NCI-H1930 (cell line): ENCODE measurements around the gene UMAD1.

Source experiments
- DNase-seq, 2 experiments: peaks; one replicate each; lab custom pipeline; 2025; lab: John Stamatoyannopoulos, UW

The UMAD1 gene

DNA sequence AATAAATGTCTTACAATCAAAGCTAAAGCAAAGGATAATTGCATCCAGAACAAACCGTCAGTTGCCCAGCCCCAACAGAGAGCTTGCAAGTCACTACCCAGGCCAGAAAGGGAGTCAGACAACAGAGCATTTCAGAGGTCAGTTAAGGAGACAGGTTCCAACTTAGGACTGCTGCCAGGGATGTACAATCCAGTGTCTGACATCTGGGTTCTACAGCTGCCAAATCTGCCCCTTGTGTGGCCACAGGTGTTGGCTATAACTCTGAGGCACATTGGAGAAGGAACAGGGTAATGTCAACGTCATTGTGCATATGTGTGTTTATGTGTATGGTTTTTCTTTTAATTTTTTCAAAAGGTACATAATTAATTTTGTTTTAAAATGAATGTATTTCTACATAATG, 242.8 kb downstream of the UMAD1 start:
- DNase-seq = no peak

DNA sequence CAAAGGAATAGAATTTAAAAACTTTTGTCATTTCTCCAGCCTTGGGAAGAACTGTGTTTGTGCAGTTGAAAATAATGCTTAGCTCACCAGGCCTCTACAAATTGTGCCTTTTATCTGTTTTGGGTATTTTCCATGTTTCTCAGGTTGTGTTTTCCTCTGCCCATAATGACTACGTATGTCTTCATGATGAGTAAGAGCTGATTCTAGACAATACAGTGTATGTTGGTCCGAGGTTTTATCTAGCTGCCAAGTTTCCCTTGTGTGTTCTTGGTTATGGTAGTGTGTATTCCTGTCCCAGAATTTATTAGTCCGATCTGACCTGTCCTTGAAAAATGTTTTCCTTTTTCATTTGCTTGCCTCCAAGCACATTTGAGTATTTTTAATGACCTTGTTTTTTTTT, 244.3 kb downstream of the UMAD1 start:
- DNase-seq = no peak

DNA sequence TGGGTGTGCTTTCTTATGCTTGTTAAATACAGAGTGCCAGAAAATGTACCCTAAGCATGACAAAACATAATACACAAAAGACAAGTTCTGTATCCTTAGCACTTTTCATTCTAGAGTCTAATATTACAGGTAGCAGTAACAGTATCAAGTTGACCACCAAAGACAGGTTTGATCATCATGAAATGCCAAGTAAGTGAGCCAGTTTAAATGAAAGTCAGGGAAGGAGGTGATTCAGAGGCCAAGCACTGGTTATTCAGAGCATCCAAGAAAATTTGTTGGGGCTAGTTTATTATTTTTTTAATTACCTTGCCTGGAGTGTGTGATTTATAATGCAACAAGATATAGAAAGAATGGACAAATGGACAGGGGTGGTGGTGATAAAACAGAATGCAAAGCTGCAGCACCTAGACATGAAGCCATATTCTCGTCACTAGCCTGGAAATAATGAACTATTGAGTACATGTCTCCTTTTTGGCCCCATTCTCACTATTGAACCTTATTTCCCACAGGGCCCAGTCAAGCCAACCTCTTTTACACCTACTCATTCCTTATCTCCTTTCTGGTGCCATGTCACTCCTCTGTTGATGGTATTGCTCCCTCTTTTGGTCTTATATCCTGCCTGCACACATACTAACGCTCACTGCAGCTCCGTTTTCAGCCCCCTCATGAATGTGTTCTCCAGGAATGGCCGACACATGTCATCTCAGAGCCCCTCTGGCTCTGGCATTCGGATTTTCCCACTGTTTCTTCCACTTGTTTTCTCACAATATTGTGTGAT, 249.4 kb downstream of the UMAD1 start:
- DNase-seq = no peak

DNA sequence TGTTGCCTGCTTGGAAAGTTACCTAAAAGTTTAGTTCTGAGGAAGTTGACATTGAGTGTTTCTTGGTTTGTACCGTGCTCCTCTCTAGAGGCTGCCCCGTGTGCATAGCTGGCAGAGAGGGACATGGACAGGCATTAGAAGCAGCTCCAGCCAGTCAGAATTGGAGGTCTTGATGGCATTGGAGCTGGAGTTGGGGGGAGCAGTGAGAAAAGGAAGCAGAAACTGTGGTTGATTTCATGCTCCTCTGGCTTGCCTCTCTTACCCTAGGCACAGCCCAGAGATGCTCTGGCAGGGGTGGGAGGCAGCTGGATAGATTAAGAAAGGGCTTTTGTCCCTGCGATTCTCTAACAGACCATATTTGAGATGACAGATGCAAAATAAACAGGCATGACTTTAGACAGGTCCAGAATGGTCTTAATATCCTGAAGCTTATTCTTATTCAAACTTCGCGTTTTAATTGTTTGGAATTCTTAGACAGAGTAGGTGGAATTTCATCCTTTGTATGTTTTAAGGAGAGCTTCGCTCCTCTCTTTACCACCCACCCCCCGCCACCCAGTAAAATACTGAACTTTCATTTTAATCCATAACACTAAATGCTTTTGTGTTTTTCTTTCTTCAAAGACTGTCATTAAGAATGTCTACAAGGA, 254.6 kb downstream of the UMAD1 start:
- no peak for DNase-seq

DNA sequence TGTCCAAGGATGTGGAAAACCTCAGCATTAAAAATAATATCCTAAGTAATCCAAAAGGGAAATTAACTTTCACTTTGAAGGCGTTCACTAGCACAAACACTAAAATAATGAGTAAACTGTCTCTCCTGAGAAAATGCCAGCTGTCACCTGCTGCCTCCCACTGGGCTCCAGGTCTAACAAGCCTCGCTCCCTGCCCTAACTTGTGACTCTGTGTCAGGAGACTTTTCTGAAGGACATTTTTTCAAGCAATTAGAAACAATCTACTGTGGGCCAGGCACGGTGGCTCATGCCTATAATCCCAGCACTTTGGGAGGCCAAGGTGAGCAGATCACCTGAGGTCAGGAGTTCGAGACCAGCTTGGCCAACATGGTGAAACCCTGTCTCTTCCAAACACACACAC, 255.2 kb downstream of the UMAD1 start:
- DNase-seq = no peak

DNA sequence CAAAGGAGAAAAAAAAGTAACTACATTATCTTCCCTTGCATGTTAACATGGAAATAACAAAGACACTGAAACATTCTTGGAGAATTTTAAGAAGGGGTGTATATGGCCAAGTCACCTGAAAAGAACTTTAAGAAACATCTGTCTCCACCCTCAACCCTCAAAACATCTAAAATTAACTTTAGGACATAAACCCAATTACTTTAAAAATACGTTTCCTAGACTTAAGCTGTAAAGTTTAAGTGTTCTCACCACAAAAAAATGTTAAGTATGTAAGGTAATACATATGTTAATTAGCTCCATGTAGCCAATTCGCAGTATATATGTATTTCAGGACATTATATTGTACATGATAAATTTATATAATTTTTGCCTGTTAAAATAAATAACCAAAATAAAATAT, 257.0 kb downstream of the UMAD1 start:
- DNase-seq = no peak

DNA sequence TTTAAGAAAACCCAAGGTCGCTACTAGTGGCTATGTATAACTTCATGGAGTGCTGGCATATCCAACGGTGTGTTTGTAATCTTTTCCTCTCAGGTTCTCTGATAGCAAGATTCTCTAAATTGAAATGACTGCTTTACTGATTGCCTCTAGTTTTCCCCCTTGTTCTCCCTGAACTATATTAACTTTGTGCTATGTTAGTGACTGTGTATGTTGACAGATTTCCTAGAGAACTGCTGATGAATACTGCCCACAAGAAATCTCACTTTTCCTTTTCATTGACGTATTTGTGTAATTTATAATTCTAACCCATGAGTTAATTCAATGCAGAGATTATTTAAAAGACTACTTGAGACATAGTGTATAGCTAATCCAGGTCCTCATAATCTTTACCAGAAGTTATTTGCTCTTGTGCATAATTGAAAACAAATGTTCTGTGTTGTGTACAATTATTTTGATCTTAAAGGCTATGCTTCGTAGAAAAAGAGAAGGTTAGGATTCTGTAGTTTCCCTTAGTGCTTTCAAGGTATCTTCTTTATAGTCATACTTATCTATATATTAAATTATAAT, 257.5 kb downstream of the UMAD1 start:
- no peak for DNase-seq

DNA sequence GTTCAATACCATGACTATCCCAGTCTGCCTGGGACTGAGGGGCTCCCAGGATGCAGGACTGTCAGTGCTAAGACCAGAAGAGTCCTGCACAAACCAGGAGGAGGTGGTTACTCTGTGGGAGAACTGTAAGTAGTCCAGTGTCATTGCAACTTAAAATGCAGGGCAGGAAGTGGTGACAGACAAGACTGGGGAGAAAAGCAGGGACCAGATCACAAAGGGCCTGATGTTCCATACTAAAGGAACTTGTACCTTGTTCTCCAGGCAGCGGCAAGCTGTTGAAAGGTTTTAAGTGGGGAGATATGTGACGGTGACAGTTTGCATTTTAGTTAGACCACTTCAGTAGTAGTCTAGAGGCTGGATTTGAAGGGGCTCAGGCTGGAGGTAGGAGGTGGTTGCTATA, 262.3 kb downstream of the UMAD1 start:
- DNase-seq = no peak

DNA sequence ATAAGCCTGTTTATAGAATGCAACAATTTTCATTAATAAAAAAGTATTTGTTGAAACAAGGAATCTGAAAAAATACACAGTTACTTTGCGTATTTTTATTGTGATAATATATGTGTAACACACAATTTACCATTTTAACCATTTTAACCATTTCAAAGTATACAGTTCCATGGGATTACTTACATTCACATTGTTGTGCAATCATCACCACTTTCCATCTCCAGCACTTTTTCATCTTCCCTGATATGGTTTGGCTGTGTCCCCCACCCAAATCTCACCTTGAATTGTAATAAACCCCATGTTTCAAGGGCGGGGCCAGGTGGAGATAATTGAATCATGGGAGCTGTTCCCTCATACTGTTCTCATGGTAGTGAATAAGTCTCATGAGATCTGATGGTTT, 266.8 kb downstream of the UMAD1 start:
- DNase-seq = no peak

DNA sequence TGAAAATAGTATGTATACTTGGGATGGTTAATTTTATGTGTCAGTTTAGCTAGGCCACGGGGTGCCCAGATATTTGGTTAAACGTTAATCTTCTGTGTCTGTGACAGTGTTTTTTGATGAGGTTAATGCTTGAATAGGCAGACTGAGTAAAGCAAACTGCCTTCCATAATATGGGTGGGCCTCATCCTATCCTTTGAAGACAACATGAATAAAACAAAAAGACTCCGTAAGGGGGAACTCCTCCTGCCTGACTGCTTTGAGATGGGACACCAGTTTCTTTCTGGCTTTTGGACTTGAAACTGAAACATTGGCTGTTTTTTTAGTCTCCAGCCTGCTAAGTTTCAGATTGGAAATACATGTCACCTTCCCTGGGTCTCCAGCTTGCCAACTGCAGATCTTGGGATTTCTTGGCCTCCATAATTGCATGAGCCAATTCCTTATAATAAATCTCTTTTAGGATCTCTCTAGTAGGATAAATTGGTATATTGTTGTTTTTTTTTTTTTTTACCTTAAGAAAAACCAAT, 268.1 kb downstream of the UMAD1 start:
- no peak for DNase-seq

DNA sequence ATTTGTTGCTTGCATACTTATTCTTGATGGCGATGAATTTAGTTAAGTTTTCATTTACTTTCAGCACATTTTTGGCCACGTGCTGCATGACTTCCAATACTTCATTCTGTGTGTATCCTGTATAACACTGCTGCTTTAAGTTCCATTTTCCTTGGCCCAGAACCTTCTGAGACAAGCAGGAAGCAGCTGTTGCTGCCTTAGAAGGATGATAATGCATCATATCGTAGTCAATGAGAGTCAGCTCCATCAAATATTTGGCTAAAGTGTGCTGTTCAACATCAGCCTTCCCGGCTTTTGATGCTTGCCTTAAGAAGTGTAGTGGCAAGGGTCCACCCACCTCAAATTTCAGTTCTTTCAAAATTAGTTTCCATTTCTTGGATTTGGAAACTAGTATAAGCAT, 268.8 kb downstream of the UMAD1 start:
- DNase-seq = no peak

DNA sequence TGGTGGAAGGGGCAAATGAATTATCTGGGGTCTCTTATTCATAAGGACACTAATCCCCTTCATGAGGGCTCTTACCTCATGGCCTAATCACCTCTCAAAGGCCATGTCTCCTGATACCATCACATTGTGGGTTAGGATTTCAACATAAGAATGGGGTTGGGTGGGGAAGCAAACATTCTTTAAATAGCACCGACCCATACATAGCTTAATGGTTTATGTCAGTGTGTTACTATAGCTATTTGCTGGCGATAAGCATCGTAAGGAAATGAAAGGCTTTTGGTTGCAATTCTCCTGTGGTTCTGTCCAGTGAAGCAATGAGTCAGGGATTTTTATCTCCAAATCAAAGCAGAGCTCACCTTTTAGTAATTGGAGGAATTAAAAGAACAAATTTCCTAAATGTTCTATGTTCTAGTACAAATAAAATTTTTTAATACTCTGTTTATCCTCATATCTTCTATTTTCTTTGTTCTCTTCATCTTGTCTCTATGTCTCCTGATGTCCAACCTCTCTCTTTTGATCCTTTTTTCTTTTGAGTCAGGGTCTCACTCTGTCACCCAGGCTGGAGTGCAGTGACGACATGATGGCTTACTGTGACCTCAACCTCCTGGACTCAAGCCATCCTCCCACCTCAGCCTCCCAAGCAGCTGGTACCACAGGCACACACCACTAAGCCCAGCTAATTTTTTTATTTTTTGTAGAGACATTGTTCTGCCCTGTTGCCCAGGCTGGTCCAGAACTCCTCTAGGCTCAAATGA, 271.0 kb downstream of the UMAD1 start:
- DNase-seq = no peak

DNA sequence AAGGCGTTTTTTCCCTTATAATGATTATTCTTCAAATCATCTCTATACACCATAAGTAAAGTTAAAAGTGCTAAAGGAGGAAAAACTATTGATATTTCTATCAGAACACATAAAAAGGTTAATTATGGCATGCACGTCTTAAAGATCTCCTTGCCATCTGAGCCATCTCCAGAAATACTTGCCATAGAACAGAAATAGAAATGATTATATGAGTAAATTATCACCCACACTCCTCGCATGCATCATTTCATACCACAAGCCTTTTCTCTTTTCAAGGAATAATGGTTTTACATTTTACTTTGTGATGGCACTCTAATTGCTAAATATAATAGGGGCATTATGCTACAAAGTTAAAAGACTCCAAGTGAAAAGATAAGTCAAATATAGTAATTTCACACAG, 272.4 kb downstream of the UMAD1 start:
- no peak for DNase-seq

DNA sequence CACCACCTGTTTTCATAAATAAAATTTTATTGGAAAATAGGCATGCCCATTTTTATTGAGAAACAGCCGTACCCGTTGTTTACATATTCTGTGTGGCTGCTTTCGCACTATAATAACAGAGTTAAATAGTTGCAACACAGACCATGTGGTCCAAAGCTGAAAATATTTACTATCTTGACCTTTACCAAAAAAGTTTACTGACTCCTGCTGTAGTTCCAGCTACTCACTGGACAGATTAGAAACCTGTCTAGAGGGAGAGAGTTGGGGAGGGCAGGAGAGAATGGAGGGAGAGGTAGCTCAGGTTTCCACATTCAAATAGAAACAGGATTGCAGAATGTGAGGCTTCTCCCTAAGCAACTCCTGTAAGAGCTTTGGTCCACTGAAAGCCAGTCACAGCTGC, 273.0 kb downstream of the UMAD1 start:
- no peak for DNase-seq

DNA sequence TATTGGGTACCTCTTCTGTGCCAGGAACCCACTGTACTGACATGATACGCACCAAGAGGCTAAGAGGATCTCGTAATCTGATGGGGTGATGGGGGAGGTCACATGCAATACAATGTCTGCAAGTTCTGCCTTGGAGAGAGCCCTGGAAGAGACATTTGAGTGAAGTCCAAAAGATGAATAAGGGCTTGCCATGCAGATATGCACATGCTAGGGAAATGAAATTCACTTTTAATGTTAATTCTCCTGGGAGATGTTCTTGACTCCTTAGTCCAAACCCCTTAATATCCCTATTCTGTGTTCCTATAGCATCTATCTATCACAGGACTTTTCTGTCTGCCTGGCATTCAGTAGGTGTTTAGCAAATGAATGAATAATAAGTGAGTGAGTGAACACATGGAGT, 274.0 kb downstream of the UMAD1 start:
- DNase-seq = no peak

DNA sequence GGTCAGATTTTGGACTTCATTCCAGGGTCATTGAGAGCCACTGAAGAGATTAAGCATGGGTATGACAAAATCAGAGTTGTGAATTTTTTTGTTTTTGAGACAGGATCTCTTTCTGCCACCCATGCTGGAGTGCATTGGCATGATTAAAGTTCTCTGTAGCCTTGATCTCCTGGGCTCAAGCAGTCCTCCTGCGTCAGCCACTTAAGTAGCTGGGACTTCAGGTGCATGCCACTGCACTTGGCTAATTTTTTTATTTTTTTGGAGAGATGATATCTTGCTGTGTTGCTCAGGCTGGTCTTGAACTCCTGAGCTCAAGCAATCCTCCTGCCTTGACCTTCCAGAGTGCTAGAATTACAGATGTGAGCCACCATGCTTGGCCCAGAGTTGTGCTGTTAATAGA, 275.5 kb downstream of the UMAD1 start:
- DNase-seq = no peak

DNA sequence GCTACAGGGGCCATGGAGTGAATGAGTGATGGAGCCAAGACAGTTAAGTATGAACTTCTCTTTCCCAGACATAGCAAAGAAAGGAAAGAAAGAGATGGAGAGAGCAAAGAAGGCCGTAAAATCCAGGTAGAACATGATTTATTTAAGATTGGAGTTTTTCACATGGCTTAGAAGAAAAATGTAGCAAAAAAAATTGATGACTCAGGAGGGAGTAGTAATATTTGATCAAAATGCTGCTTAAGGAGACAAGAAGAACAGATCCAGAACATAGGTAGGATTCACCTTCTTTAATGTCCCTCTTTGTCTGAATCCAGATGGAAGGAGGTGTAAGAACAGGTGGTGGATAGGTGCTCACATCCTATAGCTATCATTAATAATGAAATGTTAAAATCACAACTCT, 277.0 kb downstream of the UMAD1 start:
- no peak for DNase-seq

DNA sequence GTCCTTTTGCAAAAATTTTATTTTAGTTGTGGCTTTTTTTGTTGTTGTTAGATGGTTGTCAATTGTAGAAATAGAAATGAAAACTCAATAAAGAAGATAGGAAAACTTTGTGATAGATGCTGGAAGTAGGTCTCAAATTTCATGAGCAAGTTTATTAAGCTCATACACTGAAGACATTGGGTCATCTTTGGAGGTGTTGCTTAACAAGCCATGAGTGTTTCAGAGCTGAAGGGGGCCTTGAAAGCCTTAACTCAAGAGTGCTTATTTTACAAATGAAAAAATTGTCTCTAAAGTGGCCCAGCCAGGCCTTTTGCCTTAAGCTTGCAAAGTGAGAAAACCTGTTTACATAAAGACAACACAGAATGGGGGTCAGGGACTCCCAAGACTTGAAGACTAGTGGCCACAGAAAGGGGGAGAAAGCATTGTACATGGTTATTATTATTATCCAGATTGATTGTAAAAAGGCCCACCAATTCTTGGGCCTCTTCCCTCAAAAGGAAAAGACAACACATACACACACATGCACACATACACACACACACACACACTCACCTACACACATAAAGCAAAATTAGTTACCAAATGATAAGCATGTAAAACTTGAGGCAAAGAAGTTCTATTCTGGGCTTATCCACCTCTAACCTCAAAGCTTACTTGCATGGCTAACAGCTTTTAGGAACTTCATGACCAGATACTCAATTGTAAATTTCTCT, 278.3 kb downstream of the UMAD1 start:
- no peak for DNase-seq

DNA sequence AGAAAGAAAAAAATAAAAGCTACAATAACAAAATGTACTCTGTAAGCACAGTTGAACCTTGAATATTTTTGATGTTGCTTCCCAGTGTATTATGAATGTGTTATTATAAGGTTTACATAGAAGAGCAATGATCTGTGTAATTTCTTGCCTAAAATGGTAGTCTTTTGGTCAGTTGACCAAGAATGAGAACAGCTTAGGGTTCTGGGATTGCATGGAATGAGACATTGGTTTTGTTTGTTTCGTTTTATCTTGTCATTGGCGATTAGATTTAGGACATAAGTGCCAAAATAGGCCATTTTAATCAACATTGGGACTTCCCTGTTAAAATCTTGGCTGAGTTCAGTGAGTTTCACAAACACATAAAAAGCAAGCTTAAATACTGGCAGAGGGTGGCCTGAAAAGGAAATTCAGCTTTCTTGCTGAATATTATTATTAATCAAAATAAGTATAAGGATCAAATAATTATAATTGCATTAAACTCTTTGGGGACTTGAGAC, 278.9 kb downstream of the UMAD1 start:
- no peak for DNase-seq

DNA sequence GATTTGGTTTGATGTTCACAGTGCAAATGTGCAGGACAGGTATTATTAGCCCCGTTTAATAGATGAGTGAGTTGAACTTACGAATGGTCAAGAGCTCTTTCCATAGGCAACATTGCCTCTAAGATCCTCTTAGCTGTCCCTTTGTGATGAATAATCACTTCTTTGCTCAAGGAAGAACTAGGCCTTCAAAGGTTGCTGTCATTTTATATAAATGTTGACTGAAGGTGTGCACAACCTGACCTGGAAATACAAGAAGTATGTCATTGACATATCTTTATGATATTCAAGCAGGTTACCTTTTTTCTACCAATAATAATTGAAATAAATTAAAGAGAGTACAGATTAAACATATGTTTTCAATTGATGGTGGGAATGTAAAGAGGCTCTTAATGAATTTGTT, 279.5 kb downstream of the UMAD1 start:
- no peak for DNase-seq

DNA sequence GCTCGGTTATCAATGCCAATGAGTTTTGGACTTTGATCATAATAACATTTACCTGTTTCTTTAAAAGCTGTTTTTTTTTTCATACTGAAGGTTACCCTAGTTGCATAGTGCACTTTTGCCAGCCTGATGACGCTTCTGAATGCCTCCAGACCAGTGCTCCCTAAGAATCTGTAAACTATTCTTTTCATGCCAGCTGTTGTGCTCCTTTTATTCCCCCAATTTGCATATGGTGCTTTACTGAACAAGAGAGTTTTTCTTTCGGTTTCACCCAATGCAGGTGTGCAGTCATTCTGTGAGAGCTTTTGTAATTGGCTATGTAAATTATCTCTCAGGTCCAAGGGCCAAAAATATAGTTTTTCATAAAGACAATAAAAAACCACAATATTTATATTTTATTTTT, 279.9 kb downstream of the UMAD1 start:
- DNase-seq = no peak

DNA sequence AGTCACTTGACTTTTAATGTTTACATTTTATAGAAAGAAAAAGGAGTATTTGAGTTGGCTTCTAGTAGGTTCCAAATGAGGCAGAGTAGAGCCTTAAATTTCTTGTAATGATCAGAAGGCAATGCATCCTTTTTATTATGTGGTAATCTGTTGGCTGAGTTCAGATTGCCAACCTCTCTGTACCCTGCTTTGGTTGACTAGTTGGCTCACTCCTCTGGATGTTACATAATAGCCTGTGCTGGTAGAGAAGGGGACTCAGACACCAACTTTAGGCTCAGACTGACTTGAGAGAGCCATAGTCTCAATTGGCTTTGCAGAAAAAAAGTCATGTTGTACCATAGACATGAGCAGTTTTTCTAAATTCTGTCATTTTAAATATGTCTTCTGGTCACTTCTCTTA, 281.3 kb downstream of the UMAD1 start:
- no peak for DNase-seq
